Activated T-cell treated with anti-CD3 and anti-CD28 coated beads, Interleukin-2, amount 50 U/mL, for 4 hours (primary cell): ENCODE results near the gene TBC1D14. TPM values are rescaled to one million over a fixed set of nuclear protein-coding genes. Genes with fewer than 3 reads are reported as not detected.

Experiments
- ATAC-seq, 2 donors: fragments of 200-7000 bp; cut with Tn5 transposase; one replicate each; pipeline ENCODE4 v1.10.0; 2021
- DNase-seq: peaks from one replicate; pipeline ENCODE4 v3.0.0-alpha.2; 2020
- H3K27me3 Mint-ChIP-seq: one replicate; pipeline ENCODE4 v1.8.0; 2021; ENCODE audit warnings: low read depth, mixed read lengths
- H3K36me3 Mint-ChIP-seq: one replicate; pipeline ENCODE4 v1.8.0; 2022; ENCODE audit warnings: mixed read lengths; ENCODE audit not compliant: insufficient read depth
- H3K4me1 Mint-ChIP-seq: one replicate; pipeline ENCODE4 v1.8.0; 2021; ENCODE audit warnings: low read depth, mixed read lengths
- H3K4me3 Mint-ChIP-seq: one replicate; pipeline ENCODE4 v1.8.0; 2021; ENCODE audit warnings: mild to moderate bottlenecking, moderate library complexity, mixed read lengths
- H3K9me3 Mint-ChIP-seq: one replicate; pipeline ENCODE4 v1.8.0; 2021; ENCODE audit warnings: mixed read lengths
- total RNA-seq, 3 donors: library from RNA; stranded (reverse); gene quantifications; one replicate each; pipeline ENCODE4 v1.2.1, GENCODE V29; 2021

The TBC1D14 gene
- total RNA-seq, 3 donors from 2014 or later = 39.8 to 45.7 (median 41.7) TPM

GRCh38 chr4:7055990-7056325, 146.3 kb downstream of the TBC1D14 start:
- DNase-seq (no peak), ATAC-seq (no peak)
- Mint-ChIP-seq H3K27me3 (no peaks in the 10 kb centered on the region), H3K36me3 (peaks cover 27% of the 10 kb centered on the region), H3K4me3 (no peak overlapping the region), H3K4me1 (peaks cover 12% of the 10 kb centered on the region), H3K9me3 (no peaks in the 10 kb centered on the region)

- DNase-seq (no peak), ATAC-seq (no peak)
- no peak overlapping the region for H3K4me3 Mint-ChIP-seq
- H3K27me3 Mint-ChIP-seq = no peaks in the 10 kb centered on the region
- peaks cover 46% of the 10 kb centered on the region for H3K36me3 Mint-ChIP-seq
- peaks cover 4% of the 10 kb centered on the region for H3K4me1 Mint-ChIP-seq
- H3K9me3 Mint-ChIP-seq = no peaks in the 10 kb centered on the region
Measured at GRCh38 chr4:7058792-7059191, 149.2 kb downstream of the TBC1D14 start.

- no peaks in the 10 kb centered on the region for H3K9me3 Mint-ChIP-seq
- H3K36me3 Mint-ChIP-seq = peaks cover 42% of the 10 kb centered on the region
- peaks cover 8% of the 10 kb centered on the region for H3K4me1 Mint-ChIP-seq
- no peaks in the 10 kb centered on the region for H3K27me3 Mint-ChIP-seq
- DNase-seq (no peak), ATAC-seq (no peak)
- H3K4me3 Mint-ChIP-seq = no peak overlapping the region
Measured at GRCh38 chr4:7059662-7060061, 150.0 kb downstream of the TBC1D14 start.

GRCh38 chr4:7060346-7061150, 150.9 kb downstream of the TBC1D14 start:
- ATAC-seq (no peak), DNase-seq (no peak)
- H3K4me3 Mint-ChIP-seq = no peak overlapping the region
- H3K9me3 Mint-ChIP-seq = no peaks in the 10 kb centered on the region
- H3K4me1 Mint-ChIP-seq = peaks cover 15% of the 10 kb centered on the region
- peaks cover 38% of the 10 kb centered on the region for H3K36me3 Mint-ChIP-seq
- no peaks in the 10 kb centered on the region for H3K27me3 Mint-ChIP-seq

GRCh38 chr4:7061815-7062214, 152.2 kb downstream of the TBC1D14 start:
- no peak overlapping the region for H3K4me3 Mint-ChIP-seq
- H3K9me3 Mint-ChIP-seq = no peaks in the 10 kb centered on the region
- peaks cover 27% of the 10 kb centered on the region for H3K4me1 Mint-ChIP-seq
- DNase-seq (no peak), ATAC-seq (no peak)
- H3K27me3 Mint-ChIP-seq = no peaks in the 10 kb centered on the region
- peaks cover 35% of the 10 kb centered on the region for H3K36me3 Mint-ChIP-seq

- H3K27me3 Mint-ChIP-seq = no peaks in the 10 kb centered on the region
- H3K4me3 Mint-ChIP-seq = no peak overlapping the region
- ATAC-seq (no peak), DNase-seq (no peak)
- no peaks in the 10 kb centered on the region for H3K9me3 Mint-ChIP-seq
- peaks cover 35% of the 10 kb centered on the region for H3K36me3 Mint-ChIP-seq
- peaks cover 33% of the 10 kb centered on the region for H3K4me1 Mint-ChIP-seq
Measured at GRCh38 chr4:7062816-7063215, 153.2 kb downstream of the TBC1D14 start.

- no peak overlapping the region for H3K4me3 Mint-ChIP-seq
- H3K9me3 Mint-ChIP-seq = no peaks in the 10 kb centered on the region
- ATAC-seq (no peak), DNase-seq (no peak)
- peaks cover 34% of the 10 kb centered on the region for H3K36me3 Mint-ChIP-seq
- peaks cover 35% of the 10 kb centered on the region for H3K4me1 Mint-ChIP-seq
- no peaks in the 10 kb centered on the region for H3K27me3 Mint-ChIP-seq
Measured at GRCh38 chr4:7063362-7063761, 153.7 kb downstream of the TBC1D14 start.

GRCh38 chr4:7066006-7066405, 156.4 kb downstream of the TBC1D14 start:
- DNase-seq (no peak), ATAC-seq (no peak)
- H3K4me3 Mint-ChIP-seq = peak overlapping the region; percentile 90
- peaks cover 28% of the 10 kb centered on the region for H3K36me3 Mint-ChIP-seq
- H3K4me1 Mint-ChIP-seq = peaks cover 49% of the 10 kb centered on the region
- H3K27me3 Mint-ChIP-seq = no peaks in the 10 kb centered on the region
- H3K9me3 Mint-ChIP-seq = no peaks in the 10 kb centered on the region

- Mint-ChIP-seq H3K9me3 (no peaks in the 10 kb centered on the region), H3K4me1 (peaks cover 49% of the 10 kb centered on the region), H3K36me3 (peaks cover 23% of the 10 kb centered on the region), H3K4me3 (peak overlapping the region; percentile 90), H3K27me3 (no peaks in the 10 kb centered on the region)
- DNase-seq (no peak), ATAC-seq (no peak)
Measured at GRCh38 chr4:7066493-7066892, 156.9 kb downstream of the TBC1D14 start.

- H3K4me1 Mint-ChIP-seq = peaks cover 49% of the 10 kb centered on the region
- DNase-seq (no peak), ATAC-seq (no peak)
- no peaks in the 10 kb centered on the region for H3K9me3 Mint-ChIP-seq
- no peaks in the 10 kb centered on the region for H3K27me3 Mint-ChIP-seq
- peaks cover 18% of the 10 kb centered on the region for H3K36me3 Mint-ChIP-seq
- peak overlapping the region; percentile 90 for H3K4me3 Mint-ChIP-seq
Measured at GRCh38 chr4:7067126-7067451, 157.5 kb downstream of the TBC1D14 start.

- peaks cover 49% of the 10 kb centered on the region for H3K4me1 Mint-ChIP-seq
- ATAC-seq (peak; percentile 91 to 94), DNase-seq (peak; percentile 100)
- H3K4me3 Mint-ChIP-seq = peak within 1 kb of the TSS; percentile 90
- no peaks in the 10 kb centered on the region for H3K9me3 Mint-ChIP-seq
- H3K27me3 Mint-ChIP-seq = no peaks in the 10 kb centered on the region
- peaks cover 16% of the 10 kb centered on the region for H3K36me3 Mint-ChIP-seq
Measured at GRCh38 chr4:7067452-7068278, 158.0 kb downstream of the TBC1D14 start, which contains the start of gene GRPEL1. Gene GRPEL1, minus strand, starts transcription at chr4:7068064. Its CDS starts 32 bp downstream, at chr4:7068032.

- H3K27me3 Mint-ChIP-seq = no peaks in the 10 kb centered on the region
- peaks cover 12% of the 10 kb centered on the region for H3K36me3 Mint-ChIP-seq
- H3K4me1 Mint-ChIP-seq = peaks cover 49% of the 10 kb centered on the region
- ATAC-seq (peak in 1 of 2 donors; percentile 81), DNase-seq (no peak)
- H3K4me3 Mint-ChIP-seq = peak overlapping the region; percentile 90
- no peaks in the 10 kb centered on the region for H3K9me3 Mint-ChIP-seq
Measured at GRCh38 chr4:7068279-7068842, 158.7 kb downstream of the TBC1D14 start.

- Mint-ChIP-seq H3K27me3 (no peaks in the 10 kb centered on the region), H3K4me1 (peaks cover 47% of the 10 kb centered on the region), H3K9me3 (no peaks in the 10 kb centered on the region), H3K36me3 (peaks cover 7% of the 10 kb centered on the region), H3K4me3 (peak overlapping the region; percentile 90)
- no peak for DNase-seq
- ATAC-seq = no peak
Measured at GRCh38 chr4:7068883-7069282, 159.3 kb downstream of the TBC1D14 start.

GRCh38 chr4:7070729-7071511, 161.3 kb downstream of the TBC1D14 start:
- Mint-ChIP-seq H3K9me3 (no peaks in the 10 kb centered on the region), H3K36me3 (no peaks in the 10 kb centered on the region), H3K4me3 (no peak overlapping the region), H3K4me1 (peaks cover 31% of the 10 kb centered on the region), H3K27me3 (no peaks in the 10 kb centered on the region)
- DNase-seq (peak; percentile 86), ATAC-seq (peak; percentile 20)
